Ishikawa (cell line): ENCODE data around the gene CETN2.
A peak's percentile ranks its signal among the peaks of the same experiment; 100 is the strongest.

ENCODE experiments used
- CEBPB ChIP-seq: IDR thresholded peaks from 2 replicates; pipeline ENCODE4 v1.6.1; 2012
- CREB1 ChIP-seq: IDR thresholded peaks from 2 replicates; pipeline ENCODE4 v1.6.1; 2012; ENCODE audit warnings: low read depth
- EGR1 ChIP-seq: IDR thresholded peaks from 2 replicates; pipeline ENCODE4 v1.6.1; 2012
- EP300 ChIP-seq: IDR thresholded peaks from 2 replicates; pipeline ENCODE4 v1.6.1; 2012; ENCODE audit warnings: borderline replicate concordance
- FOXM1 ChIP-seq: IDR thresholded peaks from 2 replicates; pipeline ENCODE4 v1.6.1; 2012; ENCODE audit warnings: low read depth, borderline replicate concordance
- MAX ChIP-seq: IDR thresholded peaks from 2 replicates; pipeline ENCODE4 v1.6.1; 2012
- NFIC ChIP-seq: IDR thresholded peaks from 2 replicates; pipeline ENCODE4 v1.6.1; 2012
- RAD21 ChIP-seq: IDR thresholded peaks from 2 replicates; pipeline ENCODE4 v1.6.1; 2012; ENCODE audit warnings: low read depth
- REST ChIP-seq: IDR thresholded peaks from 2 replicates; pipeline ENCODE4 v1.6.1; 2012; ENCODE audit warnings: low read depth, mild to moderate bottlenecking
- TAF1 ChIP-seq: IDR thresholded peaks from 2 replicates; pipeline ENCODE4 v1.6.1; 2012; ENCODE audit warnings: low read depth, mild to moderate bottlenecking
- TCF12 ChIP-seq: IDR thresholded peaks from 2 replicates; pipeline ENCODE4 v1.6.1; 2012; ENCODE audit warnings: low read depth
- TEAD4 ChIP-seq: IDR thresholded peaks from 2 replicates; pipeline ENCODE4 v1.6.1; 2012
- USF1 ChIP-seq: IDR thresholded peaks from 2 replicates; pipeline ENCODE4 v1.6.1; 2012
- YY1 ChIP-seq: IDR thresholded peaks from 2 replicates; pipeline ENCODE4 v1.6.1; 2012; ENCODE audit warnings: low read depth
- ZBTB7A ChIP-seq: IDR thresholded peaks from 2 replicates; pipeline ENCODE4 v1.6.1; 2012; ENCODE audit warnings: low read depth

The CETN2 gene

GRCh38 chrX:152822383-152823086 lies 8.0 kb downstream of the CETN2 start:
- TF ChIP-seq REST, result no peak
- no peak for TF ChIP-seq EGR1
- no peak for TF ChIP-seq TEAD4
- TF ChIP-seq USF1, result no peak
- TF ChIP-seq TCF12, result no peak
- TF ChIP-seq TAF1, result no peak
- no peak for TF ChIP-seq CREB1
- TF ChIP-seq ZBTB7A, result no peak
- no peak for TF ChIP-seq CEBPB
- no peak for TF ChIP-seq NFIC

- TF ChIP-seq USF1, result no peak
- no peak for TF ChIP-seq NFIC
- no peak for TF ChIP-seq YY1
- no peak for TF ChIP-seq EP300
- no peak for TF ChIP-seq FOXM1
- TF ChIP-seq TEAD4, result no peak
- peak; percentile 52 for TF ChIP-seq RAD21
These were observed 9.3 kb downstream of the CETN2 start for GRCh38 chrX:152821145-152821765.

GRCh38 chrX:152819732-152820131 lies 10.8 kb downstream of the CETN2 start:
- TF ChIP-seq TCF12, result no peak
- no peak for TF ChIP-seq EGR1
- TF ChIP-seq NFIC, result no peak
- no peak for TF ChIP-seq TAF1
- no peak for TF ChIP-seq RAD21
- TF ChIP-seq MAX, result no peak
- no peak for TF ChIP-seq REST

- TF ChIP-seq EP300 (no peak), REST (no peak), MAX (no peak)
These were observed 11.3 kb downstream of the CETN2 start for GRCh38 chrX:152819266-152819665.

- no peak for TF ChIP-seq ZBTB7A
These were observed 12.2 kb downstream of the CETN2 start for GRCh38 chrX:152818356-152818755.
